ENCODE data around the gene VAT1L. TPM values are rescaled to one million over a fixed set of nuclear protein-coding genes. Genes with fewer than 3 reads are reported as not detected.

Gene VAT1L
- total RNA-seq, 1 donor from 2014 or later = 0.67 TPM

DNA sequence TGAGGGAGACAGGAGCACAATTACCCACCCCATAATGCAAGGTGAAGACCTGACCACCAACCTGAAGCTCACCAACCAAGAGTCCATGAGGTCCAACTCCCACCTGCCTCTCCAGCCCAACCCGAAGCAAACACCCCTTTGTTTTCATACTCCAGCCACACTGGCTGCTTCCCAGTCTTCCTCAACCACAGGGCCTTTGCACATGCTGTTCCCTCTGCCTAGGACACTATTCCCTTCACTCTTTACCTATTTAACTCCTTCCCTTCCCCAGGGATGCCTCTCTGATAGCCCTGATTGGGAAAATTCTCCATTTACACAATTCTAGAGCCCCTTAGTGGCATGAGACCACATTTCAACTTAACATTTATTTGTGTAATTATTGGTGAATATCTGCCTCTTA, 86.0 kb downstream of the VAT1L start:
- H3K27me3 Mint-ChIP-seq = peaks cover 9% of the 10 kb centered on the region
- no peak for DNase-seq (ENCODE audit: low spot score, unreplicated experiment)
- H3K36me3 Mint-ChIP-seq (ENCODE audit: insufficient read depth) = no peaks in the 10 kb centered on the region
- H3K4me3 Mint-ChIP-seq (ENCODE audit: low read depth) = no peak overlapping the region
- no peaks in the 10 kb centered on the region for H3K4me1 Mint-ChIP-seq (ENCODE audit: low read depth)
- no peaks in the 10 kb centered on the region for H3K9me3 Mint-ChIP-seq (ENCODE audit: low read depth)
- H3K27ac Mint-ChIP-seq = no peak overlapping the region
- TF ChIP-seq, protein P1, sequence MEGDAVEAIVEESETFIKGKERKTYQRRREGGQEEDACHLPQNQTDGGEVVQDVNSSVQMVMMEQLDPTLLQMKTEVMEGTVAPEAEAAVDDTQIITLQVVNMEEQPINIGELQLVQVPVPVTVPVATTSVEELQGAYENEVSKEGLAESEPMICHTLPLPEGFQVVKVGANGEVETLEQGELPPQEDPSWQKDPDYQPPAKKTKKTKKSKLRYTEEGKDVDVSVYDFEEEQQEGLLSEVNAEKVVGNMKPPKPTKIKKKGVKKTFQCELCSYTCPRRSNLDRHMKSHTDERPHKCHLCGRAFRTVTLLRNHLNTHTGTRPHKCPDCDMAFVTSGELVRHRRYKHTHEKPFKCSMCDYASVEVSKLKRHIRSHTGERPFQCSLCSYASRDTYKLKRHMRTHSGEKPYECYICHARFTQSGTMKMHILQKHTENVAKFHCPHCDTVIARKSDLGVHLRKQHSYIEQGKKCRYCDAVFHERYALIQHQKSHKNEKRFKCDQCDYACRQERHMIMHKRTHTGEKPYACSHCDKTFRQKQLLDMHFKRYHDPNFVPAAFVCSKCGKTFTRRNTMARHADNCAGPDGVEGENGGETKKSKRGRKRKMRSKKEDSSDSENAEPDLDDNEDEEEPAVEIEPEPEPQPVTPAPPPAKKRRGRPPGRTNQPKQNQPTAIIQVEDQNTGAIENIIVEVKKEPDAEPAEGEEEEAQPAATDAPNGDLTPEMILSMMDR (IDR thresholded peaks at IDR 0.05; ENCODE audit: unreplicated experiment) = no peak

DNA sequence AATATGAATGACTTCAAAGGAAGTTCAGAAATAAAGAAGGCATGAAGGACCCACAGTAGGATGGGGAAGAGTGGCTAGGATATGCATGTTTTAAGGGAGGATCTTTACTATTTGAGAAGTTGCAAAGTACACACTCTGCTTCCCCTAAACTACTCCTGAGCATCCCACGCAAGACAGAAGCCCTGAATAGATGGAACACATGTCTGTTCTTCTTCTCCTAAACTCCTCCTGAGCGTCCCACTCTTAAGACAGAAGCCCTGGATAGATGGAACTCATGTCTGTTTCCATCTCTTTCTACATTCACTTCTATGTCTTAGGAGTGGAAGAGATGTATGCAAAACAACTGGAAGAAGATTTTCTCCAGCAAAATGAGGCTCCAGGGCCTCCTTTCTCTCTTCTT, 88.4 kb downstream of the VAT1L start:
- TF ChIP-seq, protein P1 (IDR thresholded peaks at IDR 0.05; ENCODE audit: unreplicated experiment) = no peak
- Mint-ChIP-seq H3K4me3 (ENCODE audit: low read depth) (no peak overlapping the region), H3K36me3 (ENCODE audit: insufficient read depth) (no peaks in the 10 kb centered on the region), H3K27me3 (peaks cover 9% of the 10 kb centered on the region), H3K27ac (no peak overlapping the region), H3K4me1 (ENCODE audit: low read depth) (peaks cover under 1% of the 10 kb centered on the region), H3K9me3 (ENCODE audit: low read depth) (no peaks in the 10 kb centered on the region)
- no peak for DNase-seq (ENCODE audit: low spot score, unreplicated experiment)

DNA sequence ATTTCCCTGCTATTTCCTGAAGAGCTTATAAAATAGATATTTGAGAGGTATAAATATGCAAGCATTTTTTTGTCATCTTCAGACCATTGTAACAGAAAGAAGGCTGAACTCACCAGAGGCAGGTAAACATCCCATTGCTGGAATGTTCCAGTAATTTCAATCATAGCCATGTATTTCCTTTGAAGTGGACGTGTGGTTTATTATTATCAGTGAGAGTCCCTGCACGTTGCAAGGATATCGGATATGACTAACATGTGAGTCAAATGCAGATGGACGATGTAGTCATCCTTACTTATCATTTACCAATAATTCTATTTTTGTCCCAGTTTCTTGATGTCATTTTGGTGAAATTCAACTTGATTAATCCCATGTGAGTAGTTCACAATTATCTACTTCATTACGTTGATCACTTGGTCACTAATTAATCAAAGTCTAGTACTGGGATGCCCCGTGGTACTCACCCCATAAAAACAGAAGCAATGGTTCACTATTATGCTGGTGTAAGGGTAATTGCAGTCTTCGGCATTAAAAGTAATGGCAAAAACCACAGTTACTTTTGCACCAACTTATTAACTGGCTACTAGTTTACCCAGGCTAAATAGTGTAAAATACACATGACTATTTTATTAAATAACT, 89.5 kb downstream of the VAT1L start:
- no peak overlapping the region for H3K27ac Mint-ChIP-seq
- DNase-seq (ENCODE audit: low spot score, unreplicated experiment) = no peak
- H3K36me3 Mint-ChIP-seq (ENCODE audit: insufficient read depth) = no peaks in the 10 kb centered on the region
- TF ChIP-seq, protein P1 (IDR thresholded peaks at IDR 0.05; ENCODE audit: unreplicated experiment) = no peak
- no peaks in the 10 kb centered on the region for H3K9me3 Mint-ChIP-seq (ENCODE audit: low read depth)
- peaks cover 3% of the 10 kb centered on the region for H3K4me1 Mint-ChIP-seq (ENCODE audit: low read depth)
- no peak overlapping the region for H3K4me3 Mint-ChIP-seq (ENCODE audit: low read depth)
- peaks cover 9% of the 10 kb centered on the region for H3K27me3 Mint-ChIP-seq

DNA sequence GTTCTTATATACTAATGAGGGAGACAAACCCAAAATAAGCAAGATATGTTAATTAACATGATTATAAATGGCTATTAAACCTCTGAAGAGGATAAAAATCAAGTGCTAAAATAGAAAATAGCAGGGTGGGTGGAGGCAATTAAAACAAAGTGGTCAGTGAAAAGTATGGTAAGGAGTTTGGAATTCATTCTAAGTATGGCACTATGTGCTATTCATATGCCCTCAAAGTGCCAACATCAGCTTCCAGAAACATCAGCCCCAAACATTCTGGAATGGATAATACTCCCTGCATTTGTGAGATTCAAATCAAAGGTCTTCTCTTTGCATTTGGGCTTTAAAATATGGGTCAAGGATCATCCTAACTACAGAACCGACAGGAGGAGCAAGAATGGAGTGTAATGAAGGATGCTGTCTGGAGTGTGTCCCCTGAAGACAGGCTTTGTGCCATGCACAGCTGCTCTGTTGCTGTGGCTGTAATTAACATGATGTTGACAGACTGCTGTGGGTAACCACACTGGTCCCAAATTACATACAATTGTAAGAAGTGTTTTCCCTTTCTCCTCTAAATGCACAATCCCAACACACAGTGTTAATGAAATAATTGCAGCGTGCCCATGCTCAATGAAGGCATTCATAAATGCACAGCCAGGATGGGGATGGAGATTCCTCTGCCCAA, 93.1 kb downstream of the VAT1L start:
- no peaks in the 10 kb centered on the region for H3K36me3 Mint-ChIP-seq (ENCODE audit: insufficient read depth)
- no peak overlapping the region for H3K4me3 Mint-ChIP-seq (ENCODE audit: low read depth)
- TF ChIP-seq, protein P1 (IDR thresholded peaks at IDR 0.05; ENCODE audit: unreplicated experiment) = no peak
- H3K4me1 Mint-ChIP-seq (ENCODE audit: low read depth) = peaks cover 3% of the 10 kb centered on the region
- no peak for DNase-seq (ENCODE audit: low spot score, unreplicated experiment)
- H3K27ac Mint-ChIP-seq = no peak overlapping the region
- H3K27me3 Mint-ChIP-seq = peaks cover 2% of the 10 kb centered on the region
- no peaks in the 10 kb centered on the region for H3K9me3 Mint-ChIP-seq (ENCODE audit: low read depth)

DNA sequence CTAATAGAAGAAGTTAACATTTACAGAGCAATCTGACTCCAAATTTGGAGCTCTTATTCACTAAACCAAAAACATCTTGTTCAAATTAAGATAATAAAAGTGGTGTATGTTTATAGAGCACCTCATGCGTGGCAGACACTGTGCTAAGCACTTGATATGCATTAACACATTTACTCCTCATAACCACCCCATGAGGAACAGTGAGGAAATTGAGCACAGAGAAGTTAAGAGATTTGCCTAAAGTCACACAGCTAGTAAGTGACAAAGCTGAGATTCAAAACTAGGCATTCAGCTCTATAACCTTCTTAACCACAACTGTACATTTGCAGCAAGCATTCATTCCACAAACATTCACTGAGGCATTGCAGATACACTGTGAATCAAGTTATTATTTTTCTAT, 94.0 kb downstream of the VAT1L start:
- Mint-ChIP-seq H3K36me3 (ENCODE audit: insufficient read depth) (no peaks in the 10 kb centered on the region), H3K27me3 (no peaks in the 10 kb centered on the region), H3K9me3 (ENCODE audit: low read depth) (no peaks in the 10 kb centered on the region), H3K4me1 (ENCODE audit: low read depth) (peaks cover 3% of the 10 kb centered on the region), H3K4me3 (ENCODE audit: low read depth) (no peak overlapping the region), H3K27ac (no peak overlapping the region)
- DNase-seq (ENCODE audit: low spot score, unreplicated experiment) = no peak
- TF ChIP-seq, protein P1 (IDR thresholded peaks at IDR 0.05; ENCODE audit: unreplicated experiment) = no peak
